Lower leg skin (tissue), 3 donors: Measurements from ENCODE around the gene GPR78.

Experiments used
- CTCF ChIP-seq, 3 donors: fragments of 450-650 bp; IDR thresholded peaks; one replicate each; pipeline ENCODE4 v1.5.1; 2016; ENCODE audit warnings: antibody characterized with exemption in 3 of 3, mild to moderate bottlenecking in 3 of 3, moderate library complexity in 2 of 3
- POLR2A ChIP-seq, 2 donors: fragments of 450-650 bp; IDR thresholded peaks; one replicate each; pipeline ENCODE4 v1.6.1; 2016 to 2017; ENCODE audit warnings: antibody characterized with exemption in 2 of 2, mild to moderate bottlenecking in 1 of 2, moderate library complexity in 1 of 2

GRCh38 chr4:8599091-8599460 is 18.9 kb downstream of the GPR78 start:
- TF ChIP-seq CTCF (IDR thresholded peaks at IDR 0.05) (no peak), POLR2A (IDR thresholded peaks at IDR 0.05) (no peak)
